NCI-H748 (cell line): Measurements from ENCODE around the gene TLE2.

Experiments
- DNase-seq: peaks from one replicate; lab custom pipeline; 2025; ENCODE audit not compliant: unreplicated experiment; lab: John Stamatoyannopoulos, UW

TLE2 gene

GRCh38 chr19:2962018-2962670 is 66.9 kb downstream of the TLE2 start:
- DNase-seq = peak; percentile 77

- no peak for DNase-seq
These were observed 69.0 kb downstream of the TLE2 start for GRCh38 chr19:2960120-2960519.

GRCh38 chr19:2957160-2957559 is 71.9 kb downstream of the TLE2 start:
- no peak for DNase-seq

GRCh38 chr19:2952953-2953481 is 76.1 kb downstream of the TLE2 start:
- DNase-seq = peak; percentile 16

GRCh38 chr19:2950286-2951124 is 78.6 kb downstream of the TLE2 start:
- peak; percentile 98 for DNase-seq

- DNase-seq = peak; percentile 54
These were observed 79.2 kb downstream of the TLE2 start for GRCh38 chr19:2949939-2950285.
